ENCODE results near the gene MAPKAPK2.
"Not testable (repeated sequence)": the region's sequence is repeated elsewhere in the genome, so short reads cannot be mapped to it uniquely, and the experiment has no call there.

MAPKAPK2 gene

GRCh38 chr1:206684478-206685333, at the start of gene MAPKAPK2:
Gene MAPKAPK2, plus strand, starts transcription at chr1:206684905. Its CDS starts 325 bp downstream, at chr1:206685230.
- peak; percentile 82 for DNase-seq

DNA sequence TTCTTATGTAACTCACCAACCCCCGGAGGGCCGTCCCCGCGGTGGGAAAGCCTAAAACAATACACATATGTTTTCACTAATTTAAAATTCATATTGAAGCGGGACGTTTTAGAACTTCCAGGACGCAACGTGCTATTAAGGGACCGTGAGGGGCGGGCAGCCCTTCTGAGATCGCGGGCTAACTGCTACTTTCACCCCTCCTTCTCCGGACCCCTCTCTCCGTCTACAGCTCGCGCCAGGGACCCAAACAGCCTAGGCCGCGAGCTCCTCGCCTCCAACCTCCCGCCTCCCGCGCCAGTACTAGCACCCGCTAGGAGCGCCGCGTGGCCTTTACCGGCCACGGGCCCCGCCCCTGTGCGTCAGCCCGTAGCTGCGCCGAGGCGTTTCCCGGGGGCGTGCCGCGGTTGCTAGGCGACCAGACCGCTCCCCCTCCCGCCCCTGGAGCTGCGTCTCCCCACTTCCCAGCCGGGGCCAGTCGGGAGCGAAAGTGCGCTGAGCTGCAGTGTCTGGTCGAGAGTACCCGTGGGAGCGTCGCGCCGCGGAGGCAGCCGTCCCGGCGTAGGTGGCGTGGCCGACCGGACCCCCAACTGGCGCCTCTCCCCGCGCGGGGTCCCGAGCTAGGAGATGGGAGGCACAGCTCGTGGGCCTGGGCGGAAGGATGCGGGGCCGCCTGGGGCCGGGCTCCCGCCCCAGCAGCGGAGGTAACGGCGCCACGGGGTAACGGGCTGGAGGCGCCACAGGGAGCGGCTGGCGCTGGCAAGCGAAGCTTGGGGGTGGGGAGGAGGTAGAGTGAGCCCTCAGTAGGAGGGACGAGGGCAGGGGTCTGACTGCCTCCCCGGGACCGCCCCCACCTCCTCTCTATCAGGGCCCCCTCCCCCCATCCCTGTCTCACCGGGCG, 49.4 kb upstream of the MAPKAPK2 start, which contains the start of gene DYRK3:
TSS of gene DYRK3 (plus strand) at position 457 of the 898 bp plus-strand sequence. CDS start at position 625, 168 bp downstream.
- peak; percentile 95 for DNase-seq

DNA sequence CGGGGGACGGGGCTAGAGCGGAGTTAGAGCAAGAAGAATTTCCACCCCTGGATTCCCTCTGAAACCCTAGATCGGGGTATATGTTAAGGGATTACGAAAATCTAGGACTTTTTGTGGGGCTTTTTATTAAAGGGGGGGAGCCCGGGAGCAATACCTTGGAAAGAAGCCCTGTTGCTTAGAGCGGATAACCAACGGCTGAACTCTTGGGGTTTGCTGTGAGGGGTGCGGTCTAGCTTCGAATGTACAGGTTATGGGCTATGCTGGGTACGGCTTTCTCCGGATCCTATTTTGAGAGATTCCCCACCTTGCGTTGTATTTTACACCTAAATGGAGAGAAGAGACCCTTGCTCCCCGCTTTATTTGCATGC, 48.7 kb upstream of the MAPKAPK2 start:
- no peak for DNase-seq

DNA sequence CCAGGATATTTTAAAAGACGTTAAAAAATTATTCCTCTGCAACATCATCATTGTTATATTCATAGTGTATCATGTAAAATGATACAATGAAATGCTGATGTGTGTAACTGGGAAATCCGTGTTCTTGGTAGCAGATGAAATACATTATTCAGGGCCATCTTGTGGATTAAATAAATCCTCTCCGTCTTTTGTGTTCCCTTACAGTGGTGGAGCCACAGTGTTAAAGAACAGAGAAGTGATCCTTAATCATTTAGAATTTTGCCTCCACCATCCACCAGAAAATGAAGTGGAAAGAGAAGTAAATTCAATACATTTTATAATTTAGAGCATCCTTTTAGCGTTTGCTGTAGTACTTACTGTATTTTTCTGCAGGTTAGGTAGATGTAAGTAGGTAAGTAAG, 48.0 kb upstream of the MAPKAPK2 start:
- no peak for DNase-seq

- no peak for DNase-seq
These were observed 47.1 kb upstream of the MAPKAPK2 start for GRCh38 chr1:206637605-206638004.

- not testable (repeated sequence) for DNase-seq
These were observed 42.6 kb upstream of the MAPKAPK2 start for GRCh38 chr1:206642074-206642473.

DNA sequence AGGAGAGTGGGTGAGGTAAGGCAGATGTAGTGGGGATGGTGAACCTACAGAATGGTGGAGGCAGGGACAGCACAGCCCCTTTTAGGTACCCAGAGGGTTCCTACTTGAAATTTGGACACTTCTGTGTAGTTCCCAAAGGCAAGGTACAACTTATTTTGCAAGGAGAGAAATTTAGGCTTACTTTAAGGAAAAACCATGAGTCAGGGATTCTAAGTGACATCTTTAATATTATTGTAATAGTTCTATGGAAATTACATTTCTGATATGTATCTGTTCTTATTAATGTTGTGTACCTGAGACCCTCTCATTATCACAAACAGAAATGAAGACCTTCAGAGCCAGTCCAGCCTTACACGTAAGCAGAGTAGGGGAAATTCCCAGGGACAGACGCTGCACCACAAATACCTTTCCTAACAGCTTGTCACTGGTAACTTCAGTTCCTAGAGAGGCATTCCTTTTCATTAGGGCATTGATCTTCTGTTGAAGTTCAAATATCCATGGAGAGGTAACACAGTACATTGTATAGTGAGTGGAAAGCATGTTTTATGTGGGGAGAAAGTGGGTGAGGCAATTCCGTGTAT, 41.5 kb upstream of the MAPKAPK2 start:
- no peak for DNase-seq

- DNase-seq, result no peak
These were observed 38.2 kb upstream of the MAPKAPK2 start for GRCh38 chr1:206646504-206646903.

DNA sequence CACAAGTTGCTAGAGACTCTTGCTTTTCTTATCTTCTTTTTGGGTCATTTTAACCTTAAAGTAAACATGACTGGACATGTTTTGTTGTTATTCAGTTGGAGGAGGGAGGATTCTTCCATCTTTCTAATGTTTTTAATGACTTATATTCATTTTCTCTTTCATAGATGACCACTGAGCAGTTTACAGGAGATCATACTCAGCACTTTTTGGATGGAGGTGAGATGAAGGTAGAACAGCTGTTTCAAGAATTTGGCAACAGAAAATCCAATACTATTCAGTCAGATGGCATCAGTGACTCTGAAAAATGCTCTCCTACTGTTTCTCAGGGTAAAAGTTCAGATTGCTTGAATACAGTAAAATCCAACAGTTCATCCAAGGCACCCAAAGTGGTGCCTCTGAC, 37.5 kb upstream of the MAPKAPK2 start:
- no peak for DNase-seq

DNA sequence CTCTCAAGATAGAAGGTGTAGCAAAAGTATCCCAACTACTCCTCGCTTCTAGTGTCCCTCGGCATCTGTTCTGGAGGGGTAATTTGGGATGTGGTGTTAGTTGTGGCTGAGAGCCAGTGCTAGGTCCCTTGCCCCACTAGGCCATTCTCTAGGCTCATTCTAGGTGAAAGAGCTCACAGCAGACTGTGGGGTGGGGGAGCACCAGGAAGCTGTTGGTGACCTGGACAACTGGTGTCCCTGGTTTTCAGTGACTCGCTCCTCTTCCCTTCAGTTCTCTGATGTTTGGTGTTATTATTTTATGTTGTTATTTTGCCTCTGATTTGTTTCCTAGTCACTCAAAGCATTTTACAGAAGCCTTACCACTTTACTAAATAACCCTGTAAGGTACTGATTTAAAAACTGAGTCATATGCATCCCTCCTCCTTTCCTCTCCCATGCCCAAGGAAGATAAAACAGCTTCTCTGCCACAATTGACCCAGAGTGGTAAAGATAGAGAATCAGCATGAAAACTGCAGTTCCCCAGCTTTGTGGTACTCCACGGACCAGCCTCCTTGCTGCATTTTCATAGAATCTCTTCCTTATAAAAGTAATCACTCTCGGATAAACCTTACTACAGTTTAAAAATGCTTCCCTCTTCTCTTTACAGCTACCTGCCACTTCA, 35.3 kb upstream of the MAPKAPK2 start:
- no peak for DNase-seq

GRCh38 chr1:206651014-206651413, 33.7 kb upstream of the MAPKAPK2 start:
- DNase-seq, result no peak

- DNase-seq, result no peak
These were observed 32.5 kb upstream of the MAPKAPK2 start for GRCh38 chr1:206651958-206652890.

GRCh38 chr1:206653715-206654459, 30.8 kb upstream of the MAPKAPK2 start:
- no peak for DNase-seq

DNA sequence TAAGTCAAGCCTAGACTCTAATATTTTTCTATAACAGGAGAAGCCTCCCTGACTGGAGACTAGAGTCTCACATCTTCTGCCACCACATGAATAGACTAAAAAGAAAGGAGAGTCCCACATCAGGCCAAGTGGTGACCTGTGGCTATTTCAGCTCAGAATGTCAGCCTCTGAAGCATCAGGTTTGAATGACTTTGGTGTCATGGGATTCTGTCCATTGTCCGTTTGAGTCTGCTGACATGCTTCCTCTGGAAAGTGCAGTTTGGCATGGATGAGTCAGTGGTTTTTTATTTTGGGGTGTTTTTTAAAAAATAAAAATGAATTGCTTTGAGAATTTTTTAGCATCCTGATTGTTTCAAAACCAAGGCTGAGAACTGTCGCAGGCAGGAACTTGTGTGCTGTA, 29.9 kb upstream of the MAPKAPK2 start:
- peak; percentile 37 for DNase-seq

- no peak for DNase-seq
These were observed 29.2 kb upstream of the MAPKAPK2 start for GRCh38 chr1:206655471-206655882.

DNA sequence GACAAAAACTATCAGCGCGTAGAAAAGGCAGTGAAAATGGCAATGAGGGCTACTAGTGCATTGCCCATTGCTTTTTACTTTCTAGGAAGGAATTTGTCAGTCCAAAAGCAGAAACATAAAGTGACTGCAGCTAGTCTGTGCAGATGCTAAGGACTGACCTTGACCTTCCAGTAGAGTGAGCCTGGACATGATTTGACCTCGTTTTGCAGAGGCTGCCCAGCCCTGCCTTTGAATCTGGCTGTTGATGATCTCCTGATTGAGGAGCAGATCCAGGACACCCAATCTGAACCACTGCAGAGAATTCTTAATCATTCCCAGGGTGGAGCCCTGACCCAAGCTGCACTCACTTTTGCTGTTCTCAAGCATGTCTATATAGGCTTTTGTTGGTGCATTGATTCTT, 27.8 kb upstream of the MAPKAPK2 start:
- no peak for DNase-seq

DNA sequence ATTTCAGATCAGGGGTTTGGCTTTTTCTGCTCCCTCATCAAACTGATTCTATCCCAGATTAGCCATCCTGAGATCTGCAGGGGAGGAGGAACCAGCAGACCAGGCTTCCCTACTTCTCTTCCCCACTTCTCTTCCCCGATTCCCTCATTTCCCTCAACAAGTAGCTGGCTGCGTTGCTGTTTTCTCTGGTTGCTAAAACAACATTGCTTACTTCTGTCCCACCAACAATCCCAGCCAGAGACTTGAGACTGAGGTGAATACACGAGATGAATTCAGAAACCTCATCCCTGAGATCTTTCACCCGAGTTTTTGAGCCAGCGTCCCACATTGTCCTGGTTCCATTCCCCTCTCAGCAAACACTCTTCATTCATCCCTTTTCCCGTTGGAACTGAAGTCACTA, 27.0 kb upstream of the MAPKAPK2 start:
- no peak for DNase-seq

DNA sequence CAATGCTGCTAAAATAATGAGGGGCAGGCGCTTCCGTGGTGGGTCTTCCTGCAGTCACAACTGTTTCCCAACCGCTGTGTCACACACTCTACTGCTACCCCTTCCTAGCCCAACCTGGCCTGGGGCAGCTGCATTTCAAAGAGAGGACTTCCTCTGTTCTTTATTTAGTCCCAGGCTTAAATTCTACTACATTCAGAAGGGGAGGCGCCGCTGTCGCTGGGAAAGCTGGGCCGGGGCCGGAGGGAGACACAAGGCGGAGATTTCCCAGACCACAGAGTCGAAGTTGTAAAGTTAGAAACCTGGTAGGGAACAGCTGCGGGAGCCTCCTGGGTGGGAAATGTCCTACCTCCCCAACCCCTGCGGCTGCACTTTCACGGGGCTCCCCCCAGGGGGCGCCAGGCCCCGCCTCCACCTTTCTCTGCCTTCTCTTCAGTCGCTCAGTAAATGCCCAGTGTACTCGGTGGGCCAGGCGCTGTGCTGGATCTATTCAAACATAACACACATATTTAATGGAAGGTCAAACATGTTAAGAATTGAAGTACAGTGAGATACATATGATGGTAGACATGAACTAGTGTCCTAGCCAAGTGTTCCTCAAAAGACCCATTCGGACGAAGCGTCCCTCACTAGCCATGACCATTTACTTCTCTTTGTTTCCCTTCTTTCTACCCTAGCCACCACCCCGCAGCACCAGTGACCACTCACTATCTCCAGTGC, 26.3 kb upstream of the MAPKAPK2 start:
- no peak for DNase-seq

DNA sequence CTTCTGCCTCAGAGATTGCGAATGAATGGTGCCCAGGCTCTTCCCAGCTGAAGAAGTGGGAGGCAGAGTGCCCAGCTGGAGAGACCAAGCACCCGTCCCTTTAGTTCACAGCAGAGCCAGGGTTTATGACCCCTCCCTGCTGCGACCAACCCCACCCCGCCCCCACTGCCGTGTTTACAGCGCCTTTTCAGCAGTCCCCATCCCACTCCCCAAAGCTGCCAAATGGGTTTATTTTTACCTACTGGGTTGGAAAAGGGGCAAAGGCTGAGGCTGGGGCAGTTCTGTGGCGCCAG, 25.8 kb upstream of the MAPKAPK2 start:
- no peak for DNase-seq

DNA sequence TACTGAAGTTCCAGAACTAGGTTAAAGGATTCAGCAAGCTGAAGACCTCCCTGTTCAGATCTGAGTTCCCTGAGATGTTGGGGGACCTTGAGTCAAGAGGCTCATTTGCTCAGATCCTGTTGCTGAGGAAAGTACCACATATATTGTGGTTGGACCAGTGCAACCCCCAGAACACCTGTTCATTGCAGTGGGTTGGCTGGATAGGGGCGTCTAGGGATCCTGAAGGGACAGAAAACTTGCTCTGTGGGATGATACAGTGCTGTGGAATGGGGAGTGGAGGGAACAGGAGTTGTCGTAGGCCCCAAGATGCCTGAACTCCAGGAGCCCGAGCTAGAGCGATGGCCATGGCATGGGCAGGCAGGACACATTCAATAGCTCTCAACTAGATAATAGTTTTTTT, 24.6 kb upstream of the MAPKAPK2 start:
- no peak for DNase-seq
